K562 (cell line): Measurements from ENCODE around the gene SRRD. TPM values are rescaled to one million over a fixed set of nuclear protein-coding genes. Genes with fewer than 3 reads are reported as not detected.

Experiments used
- BRCA1 ChIP-seq, 2 experiments: fragments of 450-650 bp in 1 of 2; sonication (generic) in 1 of 2; formaldehyde crosslinking in 1 of 2; IDR thresholded peaks; 2 replicates each; pipeline versions ENCODE4 v1.5.0 to v1.6.1; 2017 to 2020; ENCODE audit warnings: mild to moderate bottlenecking in 1 of 2, missing genetic modification reagents in 1 of 2
- CBX2 ChIP-seq: fragments of 200-600 bp; sonication (generic); IDR thresholded peaks from one replicate; pipeline ENCODE4 v1.6.1; 2012; ENCODE audit warnings: mild to moderate bottlenecking, low read length, inconsistent platforms; ENCODE audit not compliant: insufficient read depth, poor library complexity, severe bottlenecking
- CREB3 ChIP-seq: fragments of 450-650 bp; conservative IDR thresholded peaks from 2 replicates; pipeline ENCODE4 v1.6.1; 2016; ENCODE audit warnings: missing genetic modification characterization, low read depth, mild to moderate bottlenecking, missing compliant biosample characterization, moderate library complexity
- ESRRB ChIP-seq: fragments of 250-450 bp; sonication (Bioruptor Pico); IDR thresholded peaks from 2 replicates; pipeline ENCODE4 v1.5.0; 2020; ENCODE audit warnings: mild to moderate bottlenecking, moderate library complexity, borderline replicate concordance
- GTF2F1 ChIP-seq: IDR thresholded peaks from 2 replicates; pipeline ENCODE4 v1.6.1; 2011; ENCODE audit warnings: low read depth, low read length, improper control_type of control experiment
- NFE2 ChIP-seq: IDR thresholded peaks from 2 replicates; pipeline ENCODE4 v1.6.1; 2014; ENCODE audit warnings: antibody characterized with exemption, low read depth
- NR2C2 ChIP-seq, 2 experiments: fragments of 200-800 bp in 1 of 2; sonication (Bioruptor generic) in 1 of 2; sonication (generic) in 1 of 2; formaldehyde crosslinking in 1 of 2; IDR thresholded peaks; 2 replicates each; pipeline versions ENCODE4 v1.6.1 to v1.8.0; 2016 to 2022; ENCODE audit warnings: mild to moderate bottlenecking in 1 of 2, missing compliant biosample characterization in 1 of 2, missing genetic modification characterization in 1 of 2, missing genetic modification reagents in 1 of 2
- NR3C1 ChIP-seq: sonication (generic); formaldehyde crosslinking; IDR thresholded peaks from 2 replicates; pipeline ENCODE4 v1.8.1; 2022; ENCODE audit warnings: missing genetic modification reagents
- PCBP1 ChIP-seq: fragments of 200-400 bp; formaldehyde crosslinking; IDR thresholded peaks from 2 replicates; pipeline ENCODE4 v1.6.1; 2018; ENCODE audit warnings: mild to moderate bottlenecking, low read depth, low read length; ENCODE audit not compliant: poor library complexity, severe bottlenecking
- SMARCA5 ChIP-seq: fragments of 450-650 bp; IDR thresholded peaks from 2 replicates; pipeline ENCODE4 v1.6.1; 2016
- SRF ChIP-seq, 2 experiments: fragments of 250-450, 450-650 bp in 1 of 2; sonication (Bioruptor Pico) in 1 of 2; sonication (generic) in 1 of 2; formaldehyde crosslinking; IDR thresholded peaks; 2 replicates each; pipeline versions ENCODE4 v1.5.0 to v1.5.1; 2020 to 2022; ENCODE audit warnings: mild to moderate bottlenecking in 1 of 2, missing genetic modification reagents in 1 of 2
- TAL1 ChIP-seq: fragments of 450-650 bp; IDR thresholded peaks from 2 replicates; pipeline ENCODE4 v1.6.1; 2016; ENCODE audit warnings: mild to moderate bottlenecking
- TEAD1 ChIP-seq, 2 experiments: fragments of 450-650 bp in 1 of 2; sonication (generic) in 1 of 2; formaldehyde crosslinking; IDR thresholded peaks; 2 replicates each; pipeline versions ENCODE4 v1.4.0 to v1.8.0; 2020 to 2022; ENCODE audit warnings: mild to moderate bottlenecking in 2 of 2, missing genetic modification reagents in 1 of 2
- ZNF311 ChIP-seq: fragments of 250-450 bp; sonication (Bioruptor Pico); IDR thresholded peaks from 2 replicates; pipeline ENCODE4 v1.4.0; 2020; ENCODE audit warnings: mild to moderate bottlenecking, moderate library complexity
- polyA plus RNA-seq, 8 experiments: library from polyadenylated mRNA; depleted of rRNA in 4 of 8; stranded (reverse) in 5 of 8; unstranded in 3 of 8; fragments of >200 nt; fragmentation: Nextera tagmentation in 2 of 8; fragmentation: Illumina TruSeq in 1 of 8; extraction: Ambion mirVana in 2 of 8; extraction: Trizol in 1 of 8; gene quantifications; 2 replicates each; pipeline versions ENCODE4 v1.2.1 to v1.2.3, GENCODE V29; 2011 to 2014; ENCODE audit warnings: inconsistent platforms in 1 of 8, missing spikeins in 1 of 8
- total RNA-seq, 7 experiments: library from RNA; depleted of rRNA in 6 of 7; stranded (reverse); fragments of >200 nt in 6 of 7; fragmentation: Illumina TruSeq in 2 of 7; extraction: Trizol in 2 of 7; gene quantifications; 2 replicates each; pipeline versions ENCODE4 v1.2.1 to v1.2.3, GENCODE V29; 2011 to 2021; ENCODE audit warnings: low replicate concordance in 1 of 7
- TF ChIP-seq, protein P1 (sequence below): sonication (generic); formaldehyde crosslinking; IDR thresholded peaks from 2 replicates; pipeline ENCODE4 v1.8.0; 2022; ENCODE audit warnings: missing genetic modification reagents, mild to moderate bottlenecking, moderate library complexity, borderline replicate concordance
- TF ChIP-seq, protein P2 (sequence below): sonication (generic); formaldehyde crosslinking; IDR thresholded peaks from 2 replicates; pipeline ENCODE4 v1.8.1; 2022; ENCODE audit warnings: missing genetic modification reagents
- TF ChIP-seq, protein P3 (sequence below): fragments of 450-650 bp; IDR thresholded peaks from one replicate; pipeline ENCODE4 v1.6.1; 2018; ENCODE audit warnings: mild to moderate bottlenecking, moderate library complexity; ENCODE audit not compliant: partially characterized antibody
- TF ChIP-seq, protein P4 (sequence below): sonication (generic); formaldehyde crosslinking; IDR thresholded peaks from 2 replicates; pipeline ENCODE4 v1.8.0; 2022; ENCODE audit warnings: mild to moderate bottlenecking, low read depth, missing genetic modification reagents

SRRD gene
- total and polyA plus RNA-seq, 9 of the 15 experiments (the other 6 are each of a cell fraction or from before 2014, with no cell fraction given), result 4.9 to 59.4 (median 34.4) TPM

DNA sequence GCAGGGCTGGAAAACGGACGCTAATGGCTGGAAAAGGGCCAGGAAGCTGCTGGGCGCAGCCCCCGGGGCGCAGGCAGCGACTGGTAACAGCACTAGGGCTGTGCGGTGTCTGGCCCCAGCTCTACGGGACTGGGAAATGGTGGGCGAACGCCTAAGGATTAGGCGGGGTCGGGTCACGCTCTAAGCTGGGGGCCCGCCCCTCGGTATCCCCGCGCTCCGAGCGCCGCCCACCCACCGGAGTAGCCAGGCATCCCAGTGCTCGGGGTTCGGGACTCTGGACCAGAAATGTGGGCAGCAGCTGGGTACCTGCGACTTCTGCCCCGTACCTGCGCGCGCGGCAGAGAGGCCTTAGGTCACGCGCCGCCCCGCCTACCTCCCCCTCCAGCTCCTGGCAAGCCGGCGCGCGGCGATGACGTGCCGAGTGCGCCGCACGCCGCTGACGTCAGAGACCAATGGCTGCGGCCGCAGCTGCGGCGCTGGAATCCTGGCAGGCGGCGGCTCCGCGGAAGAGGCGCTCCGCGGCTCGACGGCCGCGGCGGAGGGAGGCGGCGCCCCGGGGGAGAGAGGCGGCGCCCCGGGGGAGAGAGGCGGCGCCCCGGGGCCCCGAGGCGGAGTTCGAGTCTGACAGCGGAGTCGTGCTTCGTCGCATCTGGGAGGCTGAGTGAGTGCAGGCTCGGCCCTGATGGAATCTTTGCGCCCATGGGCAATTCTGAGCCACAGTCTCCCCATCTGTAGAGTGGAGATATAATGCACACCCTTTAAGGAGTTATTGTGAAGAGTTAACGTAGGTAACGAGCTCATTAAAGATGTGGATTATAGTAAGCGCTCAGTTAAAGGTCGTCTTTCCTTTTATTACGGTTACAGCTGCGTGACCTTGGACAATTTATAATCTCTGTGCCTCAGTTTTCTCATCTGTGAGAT lies at the start of gene SRRD, which contains the start of gene HPS4 (continued):
- TF ChIP-seq CREB3 (tag) (0 out of 2 replicates have a peak, but pooled peaks have one; percentile 32), GTF2F1 (no peak), NR2C2 (CRISPR knock-in tag; IDR thresholded peaks at IDR 0.05) (peak; percentile 85), NR2C2 (tag; IDR thresholded peaks at IDR 0.05) (peak; percentile 86), SRF (CRISPR knock-in tag; IDR thresholded peaks at IDR 0.05) (no peak), SMARCA5 (peak; percentile 99), ZNF311 (no peak), NFE2 (0 out of 2 replicates have a peak, but pooled peaks have one; percentile 11), NR3C1 (no peak), PCBP1 (no peak), TEAD1 (CRISPR knock-in tag; IDR thresholded peaks at IDR 0.05) (peak in 1 of 2 experiments; percentile 40; a peak in 1 of 4 replicates), CBX2 (no peak), TAL1 (no peak), BRCA1 (IDR thresholded peaks at IDR 0.05) (no peak), BRCA1 (CRISPR knock-in tag; IDR thresholded peaks at IDR 0.05) (no peak), ESRRB (CRISPR knock-in tag) (no peak)
- TF ChIP-seq, protein P1, sequence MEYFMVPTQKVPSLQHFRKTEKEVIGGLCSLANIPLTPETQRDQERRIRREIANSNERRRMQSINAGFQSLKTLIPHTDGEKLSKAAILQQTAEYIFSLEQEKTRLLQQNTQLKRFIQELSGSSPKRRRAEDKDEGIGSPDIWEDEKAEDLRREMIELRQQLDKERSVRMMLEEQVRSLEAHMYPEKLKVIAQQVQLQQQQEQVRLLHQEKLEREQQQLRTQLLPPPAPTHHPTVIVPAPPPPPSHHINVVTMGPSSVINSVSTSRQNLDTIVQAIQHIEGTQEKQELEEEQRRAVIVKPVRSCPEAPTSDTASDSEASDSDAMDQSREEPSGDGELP (CRISPR knock-in tag), result peak; percentile 86
- TF ChIP-seq, protein P2, sequence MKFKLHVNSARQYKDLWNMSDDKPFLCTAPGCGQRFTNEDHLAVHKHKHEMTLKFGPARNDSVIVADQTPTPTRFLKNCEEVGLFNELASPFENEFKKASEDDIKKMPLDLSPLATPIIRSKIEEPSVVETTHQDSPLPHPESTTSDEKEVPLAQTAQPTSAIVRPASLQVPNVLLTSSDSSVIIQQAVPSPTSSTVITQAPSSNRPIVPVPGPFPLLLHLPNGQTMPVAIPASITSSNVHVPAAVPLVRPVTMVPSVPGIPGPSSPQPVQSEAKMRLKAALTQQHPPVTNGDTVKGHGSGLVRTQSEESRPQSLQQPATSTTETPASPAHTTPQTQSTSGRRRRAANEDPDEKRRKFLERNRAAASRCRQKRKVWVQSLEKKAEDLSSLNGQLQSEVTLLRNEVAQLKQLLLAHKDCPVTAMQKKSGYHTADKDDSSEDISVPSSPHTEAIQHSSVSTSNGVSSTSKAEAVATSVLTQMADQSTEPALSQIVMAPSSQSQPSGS (CRISPR knock-in tag), result peak; percentile 76; the same call in 1 of the 2 replicates
- TF ChIP-seq, protein P3, sequence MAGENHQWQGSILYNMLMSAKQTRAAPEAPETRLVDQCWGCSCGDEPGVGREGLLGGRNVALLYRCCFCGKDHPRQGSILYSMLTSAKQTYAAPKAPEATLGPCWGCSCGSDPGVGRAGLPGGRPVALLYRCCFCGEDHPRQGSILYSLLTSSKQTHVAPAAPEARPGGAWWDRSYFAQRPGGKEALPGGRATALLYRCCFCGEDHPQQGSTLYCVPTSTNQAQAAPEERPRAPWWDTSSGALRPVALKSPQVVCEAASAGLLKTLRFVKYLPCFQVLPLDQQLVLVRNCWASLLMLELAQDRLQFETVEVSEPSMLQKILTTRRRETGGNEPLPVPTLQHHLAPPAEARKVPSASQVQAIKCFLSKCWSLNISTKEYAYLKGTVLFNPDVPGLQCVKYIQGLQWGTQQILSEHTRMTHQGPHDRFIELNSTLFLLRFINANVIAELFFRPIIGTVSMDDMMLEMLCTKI, result no peak
- TF ChIP-seq, protein P4, sequence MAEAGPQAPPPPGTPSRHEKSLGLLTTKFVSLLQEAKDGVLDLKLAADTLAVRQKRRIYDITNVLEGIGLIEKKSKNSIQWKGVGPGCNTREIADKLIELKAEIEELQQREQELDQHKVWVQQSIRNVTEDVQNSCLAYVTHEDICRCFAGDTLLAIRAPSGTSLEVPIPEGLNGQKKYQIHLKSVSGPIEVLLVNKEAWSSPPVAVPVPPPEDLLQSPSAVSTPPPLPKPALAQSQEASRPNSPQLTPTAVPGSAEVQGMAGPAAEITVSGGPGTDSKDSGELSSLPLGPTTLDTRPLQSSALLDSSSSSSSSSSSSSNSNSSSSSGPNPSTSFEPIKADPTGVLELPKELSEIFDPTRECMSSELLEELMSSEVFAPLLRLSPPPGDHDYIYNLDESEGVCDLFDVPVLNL, result no peak
